NCI-H524 treated with DMSO at 0.1 percent for 48 hours (cell line): ENCODE data around the gene DNMBP.

ENCODE experiments used
- DNase-seq: peaks from one replicate; lab custom pipeline; 2025; lab: John Stamatoyannopoulos, UW

DNMBP gene

GRCh38 chr10:100009793-100010676 is at the start of gene DNMBP:
Gene DNMBP (minus strand): TSS chr10:100009947. CDS start chr10:99972124, 37,823 bp downstream.
- DNase-seq, result no peak

GRCh38 chr10:100057948-100058347 is 48.2 kb upstream of the DNMBP start:
- DNase-seq, result no peak

GRCh38 chr10:100053686-100054460 is 44.1 kb upstream of the DNMBP start:
- DNase-seq, result no peak

- no peak for DNase-seq
These were observed 36.3 kb upstream of the DNMBP start for GRCh38 chr10:100046021-100046486.

GRCh38 chr10:100045592-100045991 is 35.8 kb upstream of the DNMBP start:
- no peak for DNase-seq

GRCh38 chr10:100043796-100044195 is 34.0 kb upstream of the DNMBP start:
- no peak for DNase-seq

- DNase-seq, result no peak
These were observed 33.6 kb upstream of the DNMBP start for GRCh38 chr10:100043344-100043743.

- no peak for DNase-seq
These were observed 31.7 kb upstream of the DNMBP start for GRCh38 chr10:100041306-100042002.

GRCh38 chr10:100038561-100039071 is 28.9 kb upstream of the DNMBP start:
- no peak for DNase-seq

- DNase-seq, result no peak
These were observed 28.1 kb upstream of the DNMBP start for GRCh38 chr10:100037758-100038315.

- DNase-seq, result no peak
These were observed 27.1 kb upstream of the DNMBP start for GRCh38 chr10:100036850-100037249.

GRCh38 chr10:100033766-100034418 is 24.1 kb upstream of the DNMBP start:
- DNase-seq, result no peak

GRCh38 chr10:100027416-100027815 is 17.7 kb upstream of the DNMBP start:
- DNase-seq, result no peak

GRCh38 chr10:100025576-100025975 is 15.8 kb upstream of the DNMBP start:
- DNase-seq, result peak; percentile 2

- DNase-seq, result no peak
These were observed 15.0 kb upstream of the DNMBP start for GRCh38 chr10:100024748-100025147.

- no peak for DNase-seq
These were observed 12.7 kb upstream of the DNMBP start for GRCh38 chr10:100022403-100022802.

GRCh38 chr10:100021322-100021721 is 11.6 kb upstream of the DNMBP start:
- DNase-seq, result no peak

GRCh38 chr10:100020886-100021253 is 11.1 kb upstream of the DNMBP start:
- no peak for DNase-seq

GRCh38 chr10:100020142-100020885 is 10.6 kb upstream of the DNMBP start:
- DNase-seq, result peak; percentile 8

- no peak for DNase-seq
These were observed 10.0 kb upstream of the DNMBP start for GRCh38 chr10:100019787-100020141.
